Measurements from ENCODE around the gene PPFIA4. TPM values are rescaled to one million over a fixed set of nuclear protein-coding genes. Genes with fewer than 3 reads are reported as not detected.

PPFIA4 gene
- polyA plus RNA-seq, 1 donor (not counting 4 experiments of a cell fraction or from before 2014, with no cell fraction given): 2.3 TPM

DNA sequence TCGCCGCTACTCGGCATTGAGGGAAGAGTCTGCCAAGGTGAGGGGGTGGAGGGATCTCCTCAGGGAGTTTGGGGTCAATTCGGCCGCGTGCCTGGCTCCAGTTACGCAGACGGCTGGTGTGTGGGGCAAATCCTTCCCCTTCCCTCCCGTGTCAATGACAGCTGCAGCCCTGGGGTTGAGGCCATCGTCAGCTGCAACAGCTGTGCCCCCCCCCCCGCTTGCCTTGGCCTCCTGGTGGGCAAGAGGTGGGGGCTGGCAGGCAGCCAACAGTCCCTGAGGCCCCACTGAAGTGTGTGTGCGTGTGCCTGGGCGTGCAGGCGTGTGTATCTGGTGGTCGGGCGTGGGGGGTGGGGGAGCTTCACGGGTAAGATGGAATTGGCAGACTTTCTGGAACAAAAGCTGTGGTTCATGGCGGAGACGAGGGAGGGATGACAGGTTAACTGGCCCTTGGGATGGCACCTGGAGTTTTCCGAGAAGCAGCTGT is 25.6 kb downstream of the PPFIA4 start:
- dilution Hi-C loops (cut with MboI; ENCODE audit: extremely low pct_ligation_motif_present, low sequenced_read_pairs): no loop called here
- FAIRE-seq: no peak
- TF ChIP-seq, protein P1, sequence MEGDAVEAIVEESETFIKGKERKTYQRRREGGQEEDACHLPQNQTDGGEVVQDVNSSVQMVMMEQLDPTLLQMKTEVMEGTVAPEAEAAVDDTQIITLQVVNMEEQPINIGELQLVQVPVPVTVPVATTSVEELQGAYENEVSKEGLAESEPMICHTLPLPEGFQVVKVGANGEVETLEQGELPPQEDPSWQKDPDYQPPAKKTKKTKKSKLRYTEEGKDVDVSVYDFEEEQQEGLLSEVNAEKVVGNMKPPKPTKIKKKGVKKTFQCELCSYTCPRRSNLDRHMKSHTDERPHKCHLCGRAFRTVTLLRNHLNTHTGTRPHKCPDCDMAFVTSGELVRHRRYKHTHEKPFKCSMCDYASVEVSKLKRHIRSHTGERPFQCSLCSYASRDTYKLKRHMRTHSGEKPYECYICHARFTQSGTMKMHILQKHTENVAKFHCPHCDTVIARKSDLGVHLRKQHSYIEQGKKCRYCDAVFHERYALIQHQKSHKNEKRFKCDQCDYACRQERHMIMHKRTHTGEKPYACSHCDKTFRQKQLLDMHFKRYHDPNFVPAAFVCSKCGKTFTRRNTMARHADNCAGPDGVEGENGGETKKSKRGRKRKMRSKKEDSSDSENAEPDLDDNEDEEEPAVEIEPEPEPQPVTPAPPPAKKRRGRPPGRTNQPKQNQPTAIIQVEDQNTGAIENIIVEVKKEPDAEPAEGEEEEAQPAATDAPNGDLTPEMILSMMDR (optimal IDR thresholded peaks at IDR 0.05 in 1 of 3, IDR thresholded peaks at IDR 0.05 in 1 of 3, conservative IDR thresholded peaks at IDR 0.05 in 1 of 3; ENCODE audit: extremely low read depth in 1 of 3, insufficient read depth in 2 of 3, low read length in 3 of 3): no peak
- TF ChIP-seq EZH2 (IDR thresholded peaks at IDR 0.05; ENCODE audit: low read length): no peak
- Histone ChIP-seq H3K27ac (ENCODE audit: control insufficient read depth, insufficient read depth, low read length) (no peak overlapping the region), H3K27me3 (ENCODE audit: control insufficient read depth, extremely low read depth, insufficient read depth, low read length) (no peaks in the 10 kb centered on the region), H2AFZ (ENCODE audit: control insufficient read depth, low read length) (no peak overlapping the region), H3K4me3 (ENCODE audit: control insufficient read depth in 2 of 3, extremely low read depth in 1 of 3, insufficient read depth in 2 of 3, low read depth in 1 of 3, low read length in 3 of 3) (no peak overlapping the region), H3K9me3 (ENCODE audit: control insufficient read depth, low read depth, low read length) (no peaks in the 10 kb centered on the region), H3K9me1 (ENCODE audit: control insufficient read depth, extremely low read depth, insufficient read depth, low read length) (no peaks in the 10 kb centered on the region), H3K79me2 (ENCODE audit: control insufficient read depth, insufficient read depth, low read length) (no peaks in the 10 kb centered on the region), H3K4me2 (ENCODE audit: control insufficient read depth, extremely low read depth, insufficient read depth, low read depth, low read length) (no peak overlapping the region), H4K20me1 (ENCODE audit: control insufficient read depth, extremely low read depth, insufficient read depth, low read length) (peaks cover 3% of the 10 kb centered on the region), H3K36me3 (ENCODE audit: control insufficient read depth in 2 of 2, extremely low read depth in 1 of 2, insufficient read depth in 2 of 2, low read length in 2 of 2) (peaks cover 0 to 1% of the 10 kb centered on the region in 2 experiments), H3K4me1 (ENCODE audit: control insufficient read depth, extremely low read depth, insufficient read depth, low read length) (peaks cover 8% of the 10 kb centered on the region), H3K9ac (ENCODE audit: control insufficient read depth, extremely low read depth, insufficient read depth, low read length) (no peak overlapping the region)
- DNase-seq (ENCODE audit: low read depth, low spot score): no peak

DNA sequence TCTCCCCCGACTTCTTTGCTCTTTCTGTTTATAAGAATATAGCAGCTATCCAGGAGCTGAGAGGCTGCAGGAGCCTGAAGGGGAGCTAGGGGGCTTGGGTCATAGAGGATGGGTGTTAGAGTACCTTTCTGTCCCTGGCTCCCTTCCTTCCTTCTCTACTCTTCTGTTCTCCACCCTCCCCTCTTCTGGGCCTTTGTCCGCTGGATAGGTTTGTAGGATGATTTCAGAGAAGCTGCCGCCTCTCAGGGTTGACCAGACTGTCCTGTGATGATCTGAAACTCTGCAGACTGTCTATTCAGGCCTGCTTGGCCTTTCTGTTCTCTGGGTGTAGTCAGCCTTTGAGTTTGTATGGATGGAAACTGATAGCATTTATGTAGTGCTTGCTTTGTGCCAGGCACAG is 26.3 kb downstream of the PPFIA4 start:
- no peaks in the 10 kb centered on the region for H3K79me2 ChIP-seq (ENCODE audit: control insufficient read depth, insufficient read depth, low read length)
- H3K9me1 ChIP-seq (ENCODE audit: control insufficient read depth, extremely low read depth, insufficient read depth, low read length): no peaks in the 10 kb centered on the region
- peaks cover 1% of the 10 kb centered on the region for H3K4me1 ChIP-seq (ENCODE audit: control insufficient read depth, extremely low read depth, insufficient read depth, low read length)
- no peak overlapping the region for H3K4me3 ChIP-seq (ENCODE audit: control insufficient read depth in 2 of 3, extremely low read depth in 1 of 3, insufficient read depth in 2 of 3, low read depth in 1 of 3, low read length in 3 of 3)
- H3K9me3 ChIP-seq (ENCODE audit: control insufficient read depth, low read depth, low read length): no peaks in the 10 kb centered on the region
- no peak overlapping the region for H3K27ac ChIP-seq (ENCODE audit: control insufficient read depth, insufficient read depth, low read length)
- H3K36me3 ChIP-seq (ENCODE audit: control insufficient read depth in 2 of 2, extremely low read depth in 1 of 2, insufficient read depth in 2 of 2, low read length in 2 of 2): peaks cover 0 to 1% of the 10 kb centered on the region in 2 experiments
- FAIRE-seq (no peak), DNase-seq (ENCODE audit: low read depth, low spot score) (no peak)
- H2AFZ ChIP-seq (ENCODE audit: control insufficient read depth, low read length): no peak overlapping the region
- dilution Hi-C loops (cut with MboI; ENCODE audit: extremely low pct_ligation_motif_present, low sequenced_read_pairs): no loop called here
- TF ChIP-seq EZH2 (IDR thresholded peaks at IDR 0.05; ENCODE audit: low read length): no peak
- TF ChIP-seq, protein P1 (optimal IDR thresholded peaks at IDR 0.05 in 1 of 3, IDR thresholded peaks at IDR 0.05 in 1 of 3, conservative IDR thresholded peaks at IDR 0.05 in 1 of 3; ENCODE audit: extremely low read depth in 1 of 3, insufficient read depth in 2 of 3, low read length in 3 of 3): no peak
- H3K27me3 ChIP-seq (ENCODE audit: control insufficient read depth, extremely low read depth, insufficient read depth, low read length): peaks cover 5% of the 10 kb centered on the region
- peaks cover 3% of the 10 kb centered on the region for H4K20me1 ChIP-seq (ENCODE audit: control insufficient read depth, extremely low read depth, insufficient read depth, low read length)
- no peak overlapping the region for H3K9ac ChIP-seq (ENCODE audit: control insufficient read depth, extremely low read depth, insufficient read depth, low read length)
- H3K4me2 ChIP-seq (ENCODE audit: control insufficient read depth, extremely low read depth, insufficient read depth, low read depth, low read length): no peak overlapping the region
